ENCODE results near the gene NAA35.

NAA35 gene

DNA sequence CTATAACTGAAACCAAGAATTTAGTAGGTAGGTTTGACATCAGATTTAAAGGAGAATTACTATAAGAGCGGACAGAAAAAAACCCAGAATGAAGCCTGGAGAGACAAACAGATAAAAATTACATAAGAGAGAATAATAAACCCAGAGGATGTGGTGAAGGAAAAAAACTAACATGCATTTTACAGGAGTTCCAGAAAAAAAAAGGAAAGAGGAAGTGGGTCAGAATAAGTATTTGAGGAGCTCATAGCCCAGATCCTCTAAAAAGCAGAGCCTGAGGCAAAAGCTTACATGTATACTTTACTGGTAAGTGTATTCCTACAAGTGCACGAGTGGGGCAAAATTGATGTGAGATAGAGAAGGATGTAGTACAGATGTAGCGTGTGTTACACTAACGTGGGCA lies 43.1 kb upstream of the NAA35 start:
- Histone ChIP-seq H3K27me3 (ENCODE audit: insufficient read depth, poor library complexity, severe bottlenecking) (no peaks in the 10 kb centered on the region), H3K27ac (replicated peaks) (peak overlapping the region; percentile 9; the same call in 1 of the 2 replicates), H3K4me3 (replicated peaks; ENCODE audit: insufficient read depth, low read length) (no peak overlapping the region)
- DNase-seq (ENCODE audit: low read depth in 1 of 2, low spot score in 1 of 2), result peak in 1 of 2 experiments; percentile 9
- TF ChIP-seq SPI1 (IDR thresholded peaks at IDR 0.05; ENCODE audit: borderline replicate concordance, low read depth), result peak; percentile 97
- TF ChIP-seq, protein P1, sequence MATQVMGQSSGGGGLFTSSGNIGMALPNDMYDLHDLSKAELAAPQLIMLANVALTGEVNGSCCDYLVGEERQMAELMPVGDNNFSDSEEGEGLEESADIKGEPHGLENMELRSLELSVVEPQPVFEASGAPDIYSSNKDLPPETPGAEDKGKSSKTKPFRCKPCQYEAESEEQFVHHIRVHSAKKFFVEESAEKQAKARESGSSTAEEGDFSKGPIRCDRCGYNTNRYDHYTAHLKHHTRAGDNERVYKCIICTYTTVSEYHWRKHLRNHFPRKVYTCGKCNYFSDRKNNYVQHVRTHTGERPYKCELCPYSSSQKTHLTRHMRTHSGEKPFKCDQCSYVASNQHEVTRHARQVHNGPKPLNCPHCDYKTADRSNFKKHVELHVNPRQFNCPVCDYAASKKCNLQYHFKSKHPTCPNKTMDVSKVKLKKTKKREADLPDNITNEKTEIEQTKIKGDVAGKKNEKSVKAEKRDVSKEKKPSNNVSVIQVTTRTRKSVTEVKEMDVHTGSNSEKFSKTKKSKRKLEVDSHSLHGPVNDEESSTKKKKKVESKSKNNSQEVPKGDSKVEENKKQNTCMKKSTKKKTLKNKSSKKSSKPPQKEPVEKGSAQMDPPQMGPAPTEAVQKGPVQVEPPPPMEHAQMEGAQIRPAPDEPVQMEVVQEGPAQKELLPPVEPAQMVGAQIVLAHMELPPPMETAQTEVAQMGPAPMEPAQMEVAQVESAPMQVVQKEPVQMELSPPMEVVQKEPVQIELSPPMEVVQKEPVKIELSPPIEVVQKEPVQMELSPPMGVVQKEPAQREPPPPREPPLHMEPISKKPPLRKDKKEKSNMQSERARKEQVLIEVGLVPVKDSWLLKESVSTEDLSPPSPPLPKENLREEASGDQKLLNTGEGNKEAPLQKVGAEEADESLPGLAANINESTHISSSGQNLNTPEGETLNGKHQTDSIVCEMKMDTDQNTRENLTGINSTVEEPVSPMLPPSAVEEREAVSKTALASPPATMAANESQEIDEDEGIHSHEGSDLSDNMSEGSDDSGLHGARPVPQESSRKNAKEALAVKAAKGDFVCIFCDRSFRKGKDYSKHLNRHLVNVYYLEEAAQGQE (IDR thresholded peaks at IDR 0.05; ENCODE audit: insufficient replicate concordance, low read depth), result no peak

DNA sequence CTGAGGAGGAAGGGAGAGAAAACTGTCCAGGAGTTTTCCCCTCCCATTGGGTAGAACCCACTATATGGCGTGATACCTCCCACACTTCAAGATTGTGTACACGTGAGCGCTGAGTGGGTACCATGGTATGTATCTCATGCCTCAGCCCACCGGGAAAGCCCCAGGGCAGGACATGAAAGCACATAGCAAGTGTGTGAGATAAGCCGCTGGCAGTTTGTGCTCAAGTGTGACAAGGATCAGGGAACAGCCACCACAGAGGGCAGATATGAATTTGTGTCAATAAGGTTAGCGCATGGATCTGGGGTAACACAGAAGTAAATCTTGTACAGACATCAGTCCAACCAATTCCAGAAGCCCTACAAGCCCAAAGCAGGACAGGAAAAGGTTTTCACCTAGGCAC lies 42.6 kb upstream of the NAA35 start:
- no peak for DNase-seq (ENCODE audit: low read depth in 1 of 2, low spot score in 1 of 2)
- H3K4me3 ChIP-seq (replicated peaks; ENCODE audit: insufficient read depth, low read length), result no peak overlapping the region
- TF ChIP-seq, protein P2, sequence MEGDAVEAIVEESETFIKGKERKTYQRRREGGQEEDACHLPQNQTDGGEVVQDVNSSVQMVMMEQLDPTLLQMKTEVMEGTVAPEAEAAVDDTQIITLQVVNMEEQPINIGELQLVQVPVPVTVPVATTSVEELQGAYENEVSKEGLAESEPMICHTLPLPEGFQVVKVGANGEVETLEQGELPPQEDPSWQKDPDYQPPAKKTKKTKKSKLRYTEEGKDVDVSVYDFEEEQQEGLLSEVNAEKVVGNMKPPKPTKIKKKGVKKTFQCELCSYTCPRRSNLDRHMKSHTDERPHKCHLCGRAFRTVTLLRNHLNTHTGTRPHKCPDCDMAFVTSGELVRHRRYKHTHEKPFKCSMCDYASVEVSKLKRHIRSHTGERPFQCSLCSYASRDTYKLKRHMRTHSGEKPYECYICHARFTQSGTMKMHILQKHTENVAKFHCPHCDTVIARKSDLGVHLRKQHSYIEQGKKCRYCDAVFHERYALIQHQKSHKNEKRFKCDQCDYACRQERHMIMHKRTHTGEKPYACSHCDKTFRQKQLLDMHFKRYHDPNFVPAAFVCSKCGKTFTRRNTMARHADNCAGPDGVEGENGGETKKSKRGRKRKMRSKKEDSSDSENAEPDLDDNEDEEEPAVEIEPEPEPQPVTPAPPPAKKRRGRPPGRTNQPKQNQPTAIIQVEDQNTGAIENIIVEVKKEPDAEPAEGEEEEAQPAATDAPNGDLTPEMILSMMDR (IDR thresholded peaks at IDR 0.05; ENCODE audit: insufficient read depth, low read length), result no peak
- no peak for TF ChIP-seq POLR2AphosphoS5 (IDR thresholded peaks at IDR 0.05; ENCODE audit: low read depth)
- no peak for TF ChIP-seq SPI1 (IDR thresholded peaks at IDR 0.05; ENCODE audit: borderline replicate concordance, low read depth)
- TF ChIP-seq GABPA (IDR thresholded peaks at IDR 0.05; ENCODE audit: low read depth), result no peak
- TF ChIP-seq, protein P1 (IDR thresholded peaks at IDR 0.05; ENCODE audit: insufficient replicate concordance, low read depth), result no peak
- H3K27ac ChIP-seq (replicated peaks), result no peak overlapping the region
- no peaks in the 10 kb centered on the region for H3K27me3 ChIP-seq (ENCODE audit: insufficient read depth, poor library complexity, severe bottlenecking)

DNA sequence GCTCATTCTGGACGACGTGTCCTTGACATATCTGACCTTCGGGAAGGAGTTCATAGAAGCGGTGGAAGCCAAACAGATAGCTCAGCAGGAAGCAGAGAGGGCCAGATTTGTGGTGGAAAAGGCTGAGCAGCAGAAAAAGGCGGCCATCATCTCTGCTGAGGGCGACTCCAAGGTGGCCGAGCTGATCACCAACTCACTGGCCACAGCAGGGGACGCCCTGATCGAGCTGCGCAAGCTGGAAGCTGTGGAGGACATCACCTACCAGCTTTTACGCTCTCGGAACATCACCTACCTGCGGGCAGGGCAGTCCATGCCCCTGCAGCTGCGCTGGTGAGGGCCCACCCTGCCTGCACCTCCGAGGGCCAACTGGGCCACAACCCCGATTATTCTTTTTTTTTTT lies 41.6 kb upstream of the NAA35 start:
- TF ChIP-seq, protein P1 (IDR thresholded peaks at IDR 0.05; ENCODE audit: insufficient replicate concordance, low read depth), result no peak
- TF ChIP-seq SPI1 (IDR thresholded peaks at IDR 0.05; ENCODE audit: borderline replicate concordance, low read depth), result no peak
- TF ChIP-seq, protein P2 (IDR thresholded peaks at IDR 0.05; ENCODE audit: insufficient read depth, low read length), result no peak
- TF ChIP-seq POLR2AphosphoS5 (IDR thresholded peaks at IDR 0.05; ENCODE audit: low read depth), result no peak
- TF ChIP-seq GABPA (IDR thresholded peaks at IDR 0.05; ENCODE audit: low read depth), result no peak
- no peak overlapping the region for H3K27ac ChIP-seq (replicated peaks)
- DNase-seq (ENCODE audit: low read depth in 1 of 2, low spot score in 1 of 2), result no peak
- H3K27me3 ChIP-seq (ENCODE audit: insufficient read depth, poor library complexity, severe bottlenecking), result no peaks in the 10 kb centered on the region
- H3K4me3 ChIP-seq (replicated peaks; ENCODE audit: insufficient read depth, low read length), result no peak overlapping the region

Measured in HL-60 (cell line).